Natural killer cell (primary cell): Measurements from ENCODE around the gene CTPS1. TPM values are rescaled to one million over a fixed set of nuclear protein-coding genes. Genes with fewer than 3 reads are reported as not detected.

Experiments
- ATAC-seq, 3 donors: fragments of 150-1000 bp in 2 of 3; fragments of 200-7000 bp in 1 of 3; cut with Tn5 transposase; 1 replicate in 1 of 3; 2 replicates in 2 of 3; pipeline ENCODE4 v1.10.0; 2021; ENCODE audit warnings: mild to moderate bottlenecking in 2 of 3, moderate library complexity in 2 of 3
- DNase-seq, 2 donors: peaks; one replicate each; pipeline versions ENCODE4 v3.0.0 to v3.0.0-alpha.2; 2013 to 2021; ENCODE audit warnings: mixed read lengths in 1 of 2
- H3K27ac ChIP-seq: one replicate; pipeline ENCODE4 v1.5.1; 2013; ENCODE audit warnings: mild to moderate bottlenecking, low read length
- H3K27me3 ChIP-seq: one replicate; pipeline ENCODE4 v1.6.1; 2013; ENCODE audit warnings: low read length; ENCODE audit not compliant: control insufficient read depth, insufficient read depth
- H3K36me3 ChIP-seq: one replicate; pipeline ENCODE4 v1.6.1; 2013; ENCODE audit warnings: low read length; ENCODE audit not compliant: control insufficient read depth, insufficient read depth
- H3K4me1 ChIP-seq: one replicate; pipeline ENCODE4 v1.6.1; 2013; ENCODE audit warnings: low read length; ENCODE audit not compliant: control insufficient read depth, insufficient read depth
- H3K4me3 ChIP-seq: one replicate; pipeline ENCODE4 v1.5.1; 2013; ENCODE audit warnings: low read length
- H3K9me3 ChIP-seq: one replicate; pipeline ENCODE4 v1.6.1; 2013; ENCODE audit warnings: low read length; ENCODE audit not compliant: control insufficient read depth, insufficient read depth
- H3K27ac Mint-ChIP-seq, 2 donors: one replicate each; pipeline ENCODE4 v1.8.0; 2022; ENCODE audit warnings: mild to moderate bottlenecking in 2 of 2, mixed read lengths in 2 of 2, moderate library complexity in 1 of 2
- H3K27me3 Mint-ChIP-seq, 2 donors: one replicate each; pipeline ENCODE4 v1.8.0; 2022; ENCODE audit warnings: low read depth in 2 of 2, mixed read lengths in 2 of 2
- H3K36me3 Mint-ChIP-seq: one replicate; pipeline ENCODE4 v1.8.0; 2022; ENCODE audit warnings: mixed read lengths
- H3K4me1 Mint-ChIP-seq, 2 donors: one replicate each; pipeline ENCODE4 v1.8.0; 2022; ENCODE audit warnings: mixed read lengths in 2 of 2
- H3K4me3 Mint-ChIP-seq: one replicate; pipeline ENCODE4 v1.8.0; 2022; ENCODE audit warnings: mild to moderate bottlenecking, moderate library complexity, mixed read lengths
- H3K9me3 Mint-ChIP-seq, 2 donors: one replicate each; pipeline ENCODE4 v1.8.0; 2022; ENCODE audit warnings: mixed read lengths in 2 of 2
- WGBS: methylation state at CpG from one replicate; pipeline ENCODE4 v1.1.7; 2013; ENCODE audit warnings: missing lambda C conversion rate; ENCODE audit not compliant: insufficient coverage; 5-methylcytosine and 5-hydroxymethylcytosine counted together
- intact Hi-C: fragments of 100-400 bp; cut with micrococcal nuclease; formaldehyde crosslinking; loops from one replicate; pipeline ENCODE4 v1.14.2; 2022
- total RNA-seq, 4 donors: library from RNA; stranded (reverse); fragments of 120-200 nt in 1 of 4; gene quantifications; one replicate each; pipeline versions ENCODE4 v1.2.3 to v1.2.4, GENCODE V29; 2013 to 2022
- TF ChIP-seq, protein P1 (sequence below): fragments of 200-600 bp; IDR thresholded peaks from one replicate; pipeline ENCODE4 v1.8.0; 2022; ENCODE audit warnings: antibody characterized with exemption

CTPS1 gene
- total RNA-seq, 3 donors from 2014 or later (not counting 1 experiment from before 2014, with no cell fraction given), result 90.5 to 128 (median 99.0) TPM

DNA sequence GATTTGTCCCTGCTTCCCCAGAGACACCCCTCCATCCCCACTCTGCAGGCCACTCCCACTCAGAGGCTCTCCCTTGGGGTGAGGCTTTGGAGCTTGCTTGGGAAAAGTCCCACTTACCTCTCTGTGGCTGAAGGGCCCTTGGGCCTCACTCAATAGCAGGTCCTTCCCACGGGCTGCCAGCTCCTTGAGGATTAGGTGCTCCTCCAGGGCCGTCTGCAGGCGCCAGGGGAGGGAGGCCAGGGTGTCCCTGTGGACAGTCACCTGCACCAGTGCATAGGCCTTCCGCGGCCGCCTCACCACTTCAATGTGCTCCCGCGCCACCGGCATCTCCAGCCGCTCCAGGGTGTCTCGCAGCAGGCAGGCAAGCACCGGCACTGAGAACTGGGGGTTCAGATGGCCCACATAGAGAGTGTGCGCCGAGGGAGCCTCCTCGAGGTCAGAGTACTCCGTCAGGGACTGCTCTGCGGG lies 40.6 kb downstream of the CTPS1 start:
- Histone ChIP-seq H3K36me3 (no peaks in the 10 kb centered on the region), H3K4me3 (no peak overlapping the region), H3K9me3 (no peaks in the 10 kb centered on the region), H3K27me3 (no peaks in the 10 kb centered on the region), H3K27ac (no peak overlapping the region), H3K4me1 (no peaks in the 10 kb centered on the region)
- no peaks in the 10 kb centered on the region for H3K36me3 Mint-ChIP-seq
- no peaks in the 10 kb centered on the region for H3K9me3 Mint-ChIP-seq
- 97% methylated on average over 17 of the region's 17 CpGs for WGBS
- TF ChIP-seq, protein P1, sequence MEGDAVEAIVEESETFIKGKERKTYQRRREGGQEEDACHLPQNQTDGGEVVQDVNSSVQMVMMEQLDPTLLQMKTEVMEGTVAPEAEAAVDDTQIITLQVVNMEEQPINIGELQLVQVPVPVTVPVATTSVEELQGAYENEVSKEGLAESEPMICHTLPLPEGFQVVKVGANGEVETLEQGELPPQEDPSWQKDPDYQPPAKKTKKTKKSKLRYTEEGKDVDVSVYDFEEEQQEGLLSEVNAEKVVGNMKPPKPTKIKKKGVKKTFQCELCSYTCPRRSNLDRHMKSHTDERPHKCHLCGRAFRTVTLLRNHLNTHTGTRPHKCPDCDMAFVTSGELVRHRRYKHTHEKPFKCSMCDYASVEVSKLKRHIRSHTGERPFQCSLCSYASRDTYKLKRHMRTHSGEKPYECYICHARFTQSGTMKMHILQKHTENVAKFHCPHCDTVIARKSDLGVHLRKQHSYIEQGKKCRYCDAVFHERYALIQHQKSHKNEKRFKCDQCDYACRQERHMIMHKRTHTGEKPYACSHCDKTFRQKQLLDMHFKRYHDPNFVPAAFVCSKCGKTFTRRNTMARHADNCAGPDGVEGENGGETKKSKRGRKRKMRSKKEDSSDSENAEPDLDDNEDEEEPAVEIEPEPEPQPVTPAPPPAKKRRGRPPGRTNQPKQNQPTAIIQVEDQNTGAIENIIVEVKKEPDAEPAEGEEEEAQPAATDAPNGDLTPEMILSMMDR, result no peak
- H3K27me3 Mint-ChIP-seq, result no peaks in the 10 kb centered on the region
- no peak for ATAC-seq
- H3K4me1 Mint-ChIP-seq, result peaks cover 0 to 13% of the 10 kb centered on the region in 2 donors
- H3K27ac Mint-ChIP-seq, result no peak overlapping the region
- no peak for DNase-seq
- H3K4me3 Mint-ChIP-seq, result no peak overlapping the region
- intact Hi-C loops, result no loop called here

DNA sequence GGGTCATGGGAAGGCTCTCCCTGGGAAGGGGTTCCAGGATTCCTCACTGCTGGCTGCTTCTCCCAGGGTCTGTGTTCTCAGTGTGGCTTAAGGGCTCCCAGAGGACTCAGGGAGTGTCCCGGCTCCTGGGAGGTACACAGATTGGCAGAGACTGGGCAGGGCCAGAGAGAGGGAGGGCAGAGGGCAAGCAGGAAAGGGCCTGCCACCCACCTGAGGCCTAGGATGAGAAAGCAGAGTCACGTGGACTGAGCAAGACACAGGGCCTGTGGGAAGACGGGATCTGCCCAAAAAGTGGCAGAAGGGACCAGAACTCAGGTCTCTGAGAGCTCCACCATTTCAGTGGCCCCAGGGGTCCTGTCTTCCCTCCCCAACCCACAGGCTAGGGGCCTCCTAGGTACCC lies 41.2 kb downstream of the CTPS1 start:
- TF ChIP-seq, protein P1, result no peak
- Histone ChIP-seq H3K27ac (no peak overlapping the region), H3K9me3 (no peaks in the 10 kb centered on the region), H3K36me3 (no peaks in the 10 kb centered on the region), H3K4me1 (no peaks in the 10 kb centered on the region), H3K27me3 (no peaks in the 10 kb centered on the region), H3K4me3 (no peak overlapping the region)
- peaks cover 0 to 12% of the 10 kb centered on the region in 2 donors for H3K4me1 Mint-ChIP-seq
- DNase-seq, result no peak
- no peak overlapping the region for H3K4me3 Mint-ChIP-seq
- H3K9me3 Mint-ChIP-seq, result no peaks in the 10 kb centered on the region
- intact Hi-C loops, result no loop called here
- peak in 2 of 3 donors; percentile 7 to 11 for ATAC-seq
- no peaks in the 10 kb centered on the region for H3K27me3 Mint-ChIP-seq
- WGBS, result 76% methylated on average over 3 of the region's 3 CpGs
- no peaks in the 10 kb centered on the region for H3K36me3 Mint-ChIP-seq
- no peak overlapping the region for H3K27ac Mint-ChIP-seq

DNA sequence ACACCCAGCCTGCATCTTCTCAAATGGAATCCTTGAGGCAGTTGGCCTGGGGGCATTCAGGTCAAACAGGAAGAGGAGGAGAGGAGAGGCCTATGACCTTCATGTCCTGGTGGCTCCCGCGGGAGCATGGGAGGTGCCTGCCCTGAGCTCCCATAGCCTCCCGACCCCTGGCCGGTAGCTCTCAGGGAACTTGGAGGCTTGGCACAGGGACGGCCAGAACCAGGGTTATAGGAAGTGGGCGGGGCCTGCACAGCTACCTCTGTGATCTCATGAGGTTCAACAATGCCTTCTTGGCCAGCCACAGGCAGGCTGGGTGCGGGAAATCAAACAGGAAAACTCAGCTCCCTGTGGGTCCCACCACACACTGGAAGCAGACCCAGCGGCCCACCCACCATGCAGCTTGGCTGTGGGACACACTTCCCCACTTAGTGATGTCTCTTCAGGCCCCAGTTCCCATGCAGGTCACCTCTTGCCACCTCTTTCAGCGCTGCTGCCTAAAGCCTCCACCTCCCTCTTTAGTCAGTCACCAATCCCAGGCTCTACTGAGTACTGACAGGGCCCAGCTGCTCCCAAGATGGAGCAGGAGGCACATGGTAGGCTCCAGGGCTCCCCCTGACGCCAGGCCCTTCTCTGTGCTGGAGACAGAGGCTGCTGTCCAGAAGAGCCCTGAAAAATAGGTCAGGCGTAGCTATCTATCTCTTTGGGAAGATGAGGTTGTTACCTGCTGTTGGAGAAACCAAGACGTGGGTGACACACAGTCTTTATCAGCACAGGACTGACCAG lies 42.2 kb downstream of the CTPS1 start, which contains the start of gene SLFNL1:
TSS of gene SLFNL1 (minus strand) at position 200 of the 783 bp plus-strand sequence. CDS start 1,065 bp downstream, outside the sequence.
- Mint-ChIP-seq H3K36me3 (no peaks in the 10 kb centered on the region), H3K4me1 (peaks cover 5 to 19% of the 10 kb centered on the region in 2 donors), H3K9me3 (no peaks in the 10 kb centered on the region), H3K27me3 (no peaks in the 10 kb centered on the region), H3K27ac (no peak within 1 kb of the TSS), H3K4me3 (no peak within 1 kb of the TSS)
- Histone ChIP-seq H3K27me3 (no peaks in the 10 kb centered on the region), H3K27ac (no peak within 1 kb of the TSS), H3K4me3 (no peak within 1 kb of the TSS), H3K36me3 (no peaks in the 10 kb centered on the region), H3K9me3 (no peaks in the 10 kb centered on the region), H3K4me1 (peaks cover 8% of the 10 kb centered on the region)
- TF ChIP-seq, protein P1, result no peak
- intact Hi-C loops, result no loop called here
- WGBS, result 75% methylated on average over 12 of the region's 12 CpGs
- DNase-seq, result no peak
- ATAC-seq, result no peak
